ENCODE results near the gene DGCR2.
"Not testable (repeated sequence)": the region's sequence is repeated elsewhere in the genome, so short reads cannot be mapped to it uniquely, and the experiment has no call there.

The DGCR2 gene

GRCh38 chr22:19084126-19084525, 38.1 kb downstream of the DGCR2 start:
- not testable (repeated sequence) for DNase-seq (ENCODE audit: low read depth in 2 of 2)

DNA sequence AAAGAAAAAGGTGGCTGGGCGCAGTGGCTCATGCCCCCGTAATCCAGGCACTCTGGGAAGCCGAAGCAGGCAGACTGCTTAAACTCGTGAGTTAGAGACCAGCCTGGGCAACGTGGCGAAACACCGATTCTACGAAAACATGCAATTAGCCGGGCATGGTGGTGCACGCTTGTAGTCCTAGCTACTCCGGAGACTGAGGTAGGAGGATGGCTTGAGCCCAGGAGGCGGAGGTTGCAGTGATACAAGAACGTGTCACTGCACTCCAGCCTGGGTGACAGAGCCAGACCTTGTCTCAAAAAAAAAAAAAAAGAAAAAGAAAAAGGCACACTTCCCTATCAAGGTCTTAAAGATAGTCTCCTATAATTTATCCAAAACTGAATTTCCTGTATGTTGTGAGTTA, 39.4 kb downstream of the DGCR2 start:
- DNase-seq (ENCODE audit: low read depth in 2 of 2), result no peak

- DNase-seq (ENCODE audit: low read depth in 2 of 2), result no peak
These were observed 40.1 kb downstream of the DGCR2 start for GRCh38 chr22:19082101-19082500.

- DNase-seq (ENCODE audit: low read depth in 2 of 2), result no peak
These were observed 40.9 kb downstream of the DGCR2 start for GRCh38 chr22:19081351-19081750.

GRCh38 chr22:19080853-19081252, 41.4 kb downstream of the DGCR2 start:
- DNase-seq (ENCODE audit: low read depth in 2 of 2), result no peak

GRCh38 chr22:19079691-19080090, 42.5 kb downstream of the DGCR2 start:
- DNase-seq (ENCODE audit: low read depth in 2 of 2), result no peak

GRCh38 chr22:19075404-19075803, 46.8 kb downstream of the DGCR2 start:
- DNase-seq (ENCODE audit: low read depth in 2 of 2), result no peak

GRCh38 chr22:19072853-19073252, 49.4 kb downstream of the DGCR2 start:
- DNase-seq (ENCODE audit: low read depth in 2 of 2), result not testable (repeated sequence)

- DNase-seq (ENCODE audit: low read depth in 2 of 2), result no peak
These were observed 51.6 kb downstream of the DGCR2 start for GRCh38 chr22:19070397-19071169.

DNA sequence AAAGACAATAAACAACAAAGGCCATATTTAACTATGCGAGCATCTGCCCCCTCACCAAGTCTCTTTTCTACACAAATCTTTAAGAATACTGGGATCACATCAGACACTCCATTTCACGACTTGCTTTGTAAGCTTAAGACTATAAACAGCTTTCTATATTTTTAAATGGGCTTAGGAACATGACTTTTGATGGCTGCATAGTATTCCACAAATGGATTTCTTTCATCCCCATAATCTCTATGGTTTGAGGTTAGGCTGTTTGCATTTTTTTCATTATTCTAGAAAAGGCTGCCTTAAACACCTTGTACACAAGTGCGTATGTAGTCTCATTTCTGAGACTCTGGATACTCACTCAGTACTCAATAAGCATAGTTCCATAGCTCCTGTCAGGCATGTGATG, 52.8 kb downstream of the DGCR2 start:
- no peak for DNase-seq (ENCODE audit: low read depth in 2 of 2)

DNA sequence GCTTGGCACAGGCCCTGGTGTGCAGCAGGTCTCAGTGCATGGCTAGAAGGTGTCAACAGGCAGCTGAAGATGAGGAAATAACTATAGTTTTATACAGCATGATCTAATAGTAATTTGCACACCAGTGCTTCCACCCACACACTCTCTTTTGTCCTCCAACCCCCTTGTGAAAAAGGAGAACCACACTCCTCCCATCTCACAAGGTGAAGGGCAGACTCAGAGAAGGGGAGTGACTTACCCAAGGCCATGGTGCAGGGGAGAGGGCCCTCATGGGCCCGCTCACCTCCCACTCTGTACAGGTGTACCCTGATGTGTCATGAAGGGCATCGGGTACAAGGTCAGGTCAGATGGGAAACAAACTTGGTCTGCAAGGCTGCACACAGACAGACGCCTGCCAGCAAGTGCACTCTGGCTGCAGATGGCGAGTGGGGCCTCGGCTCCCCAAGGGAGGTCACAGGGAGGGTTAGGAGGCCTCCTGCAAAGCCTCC, 53.4 kb downstream of the DGCR2 start:
- DNase-seq (ENCODE audit: low read depth in 2 of 2), result no peak

GRCh38 chr22:19067696-19068348, 54.4 kb downstream of the DGCR2 start:
- DNase-seq (ENCODE audit: low read depth in 2 of 2), result no peak

GRCh38 chr22:19066531-19067271, 55.5 kb downstream of the DGCR2 start:
- no peak for DNase-seq (ENCODE audit: low read depth in 2 of 2)

DNA sequence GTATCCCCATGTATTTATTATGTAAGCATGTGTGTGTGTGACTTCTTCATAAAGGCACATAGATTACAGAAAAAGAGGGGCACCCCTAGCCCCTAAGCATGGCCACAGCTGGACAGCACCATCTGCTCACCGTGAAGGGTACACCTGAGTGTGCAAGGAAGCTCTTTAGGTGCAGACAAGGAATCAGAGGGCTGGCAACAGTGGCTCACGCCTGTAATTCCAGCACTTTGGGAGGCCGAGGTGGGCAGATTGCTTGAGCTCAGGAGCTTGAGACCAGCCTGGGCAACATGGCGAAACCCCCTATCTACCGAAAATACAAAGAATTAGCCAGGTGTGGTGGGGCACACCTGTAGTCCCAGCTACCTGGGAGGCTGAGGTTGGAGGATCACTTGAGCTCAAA, 56.3 kb downstream of the DGCR2 start:
- no peak for DNase-seq (ENCODE audit: low read depth in 2 of 2)

DNA sequence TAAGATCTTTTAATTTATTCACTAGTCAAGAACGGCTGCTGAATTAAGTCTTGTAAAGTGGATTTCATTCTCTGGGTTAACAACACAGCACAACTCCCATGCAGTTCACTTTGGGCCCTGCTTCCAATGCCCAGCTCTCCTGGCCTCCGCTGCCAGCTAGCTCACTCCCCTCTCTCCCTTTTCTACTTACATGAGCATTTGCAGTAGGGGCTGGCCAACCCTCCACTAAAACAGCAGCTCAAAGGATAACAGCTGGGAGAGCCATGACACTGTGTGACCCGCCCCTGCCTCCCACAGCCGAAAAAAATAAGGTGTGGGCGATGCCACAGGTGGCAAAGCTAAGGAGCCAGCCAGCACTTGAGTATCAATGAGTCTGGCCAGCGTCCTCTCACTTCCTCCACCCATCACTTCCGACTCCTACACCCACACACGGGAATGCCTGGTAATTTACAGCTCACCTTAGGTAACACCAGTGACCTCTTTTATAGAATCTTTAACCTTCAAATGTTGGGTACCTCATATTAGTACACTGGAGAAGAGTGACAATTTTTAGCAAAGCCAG, 56.8 kb downstream of the DGCR2 start:
- no peak for DNase-seq (ENCODE audit: low read depth in 2 of 2)

DNA sequence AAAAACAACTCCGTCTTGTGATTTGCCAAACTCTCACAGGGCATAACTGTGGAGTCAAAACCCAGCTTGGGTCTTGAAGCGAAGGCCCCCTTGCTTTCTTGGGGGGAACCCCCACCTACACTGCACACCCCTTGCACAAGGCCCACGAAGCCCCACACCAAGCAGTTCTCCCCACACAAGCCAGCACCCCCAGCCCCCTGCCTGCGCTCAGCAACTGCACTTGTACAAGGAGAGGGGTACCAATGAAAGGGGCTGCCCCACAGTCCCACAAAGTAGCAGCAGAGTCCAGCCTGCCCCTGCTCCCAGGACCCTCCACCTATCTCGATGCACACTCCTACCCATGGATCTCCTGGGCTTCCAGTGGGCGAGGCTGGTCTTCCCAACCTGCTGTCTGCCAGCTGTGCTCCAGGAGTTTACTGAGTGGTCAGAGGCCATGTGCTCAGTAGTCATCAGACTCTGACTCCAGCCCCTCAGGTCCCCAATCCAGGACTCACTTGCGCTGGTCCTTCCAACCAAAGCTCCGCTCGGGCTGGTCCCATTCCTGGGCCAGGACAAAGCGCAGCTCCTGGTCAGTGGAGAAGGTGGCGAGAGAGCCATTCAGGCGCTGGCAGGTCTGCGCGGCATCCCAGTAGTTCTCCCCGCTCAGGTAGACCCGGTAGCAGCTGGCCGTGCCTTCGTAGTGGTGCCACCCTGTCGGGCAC, 57.7 kb downstream of the DGCR2 start:
- no peak for DNase-seq (ENCODE audit: low read depth in 2 of 2)

- no peak for DNase-seq (ENCODE audit: low read depth in 2 of 2)
These were observed 58.4 kb downstream of the DGCR2 start for GRCh38 chr22:19063581-19064353.

DNA sequence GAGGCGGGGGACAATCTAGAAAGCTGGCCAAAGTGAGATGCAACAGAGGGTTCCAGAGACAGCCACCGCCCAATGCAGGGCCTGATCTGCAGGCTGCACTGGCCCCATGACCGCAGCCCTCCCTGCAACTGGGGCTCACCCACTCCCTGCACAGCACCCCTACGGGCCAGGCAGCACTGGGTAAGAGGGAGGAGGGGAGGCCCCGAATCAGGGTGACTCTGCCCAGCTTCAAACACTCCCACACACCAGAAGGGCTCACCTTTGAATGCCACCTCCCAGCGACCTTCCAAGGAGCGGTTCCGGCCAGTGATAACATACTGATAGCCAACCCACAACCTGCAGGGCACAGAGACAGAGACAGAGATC, 59.3 kb downstream of the DGCR2 start:
- DNase-seq (ENCODE audit: low read depth in 2 of 2), result no peak

- no peak for DNase-seq (ENCODE audit: low read depth in 2 of 2)
These were observed 59.9 kb downstream of the DGCR2 start for GRCh38 chr22:19062139-19062942.

Measured in stimulated activated CD8-positive, alpha-beta memory T cell treated with anti-CD3 and anti-CD28 coated beads, Interleukin-15, amount 100 ng/mL, for 48 hours (primary cell).